Osteocyte (in vitro differentiated cells): ENCODE measurements around the gene STX18. TPM values are rescaled to one million over a fixed set of nuclear protein-coding genes. Genes with fewer than 3 reads are reported as not detected.
"Not testable (repeated sequence)": the region's sequence is repeated elsewhere in the genome, so short reads cannot be mapped to it uniquely, and the experiment has no call there.

Experiments
- DNase-seq: peaks from one replicate; pipeline ENCODE4 v3.0.0; 2021; ENCODE audit warnings: mixed read lengths; ENCODE audit not compliant: unreplicated experiment; ENCODE audit errors: extremely low spot score
- H3K27ac Mint-ChIP-seq: one replicate; pipeline ENCODE4 v1.8.0; 2021; ENCODE audit warnings: mild to moderate bottlenecking, mixed read lengths; ENCODE audit not compliant: unreplicated experiment
- H3K27me3 Mint-ChIP-seq: one replicate; pipeline ENCODE4 v1.8.0; 2021; ENCODE audit warnings: mixed read lengths; ENCODE audit not compliant: unreplicated experiment
- H3K36me3 Mint-ChIP-seq: one replicate; pipeline ENCODE4 v1.8.0; 2021; ENCODE audit warnings: mixed read lengths; ENCODE audit not compliant: unreplicated experiment
- H3K4me1 Mint-ChIP-seq: one replicate; pipeline ENCODE4 v1.8.0; 2021; ENCODE audit warnings: mixed read lengths; ENCODE audit not compliant: unreplicated experiment
- H3K4me3 Mint-ChIP-seq: one replicate; pipeline ENCODE4 v1.8.0; 2021; ENCODE audit warnings: mild to moderate bottlenecking, moderate library complexity, mixed read lengths; ENCODE audit not compliant: unreplicated experiment
- H3K9me3 Mint-ChIP-seq: one replicate; pipeline ENCODE4 v1.8.0; 2021; ENCODE audit warnings: mixed read lengths; ENCODE audit not compliant: unreplicated experiment
- total RNA-seq: library from RNA; stranded (reverse); gene quantifications from 2 replicates; pipeline ENCODE4 v1.2.1, GENCODE V29; 2021
- TF ChIP-seq, protein P1 (sequence below): fragments of 200-600 bp; sonication (generic); IDR thresholded peaks from 2 replicates; pipeline ENCODE4 v1.5.0; 2021; ENCODE audit warnings: antibody characterized with exemption, mild to moderate bottlenecking, moderate library complexity

The STX18 gene
- total RNA-seq, 1 donor from 2014 or later, result 26.7 TPM

GRCh38 chr4:4521136-4521535 is 20.7 kb downstream of the STX18 start:
- Mint-ChIP-seq H3K9me3 (no peaks in the 10 kb centered on the region), H3K4me1 (peaks cover 31% of the 10 kb centered on the region), H3K36me3 (peaks cover 7% of the 10 kb centered on the region), H3K27me3 (no peaks in the 10 kb centered on the region), H3K27ac (peak overlapping the region; percentile 1), H3K4me3 (peak overlapping the region; percentile 16)
- TF ChIP-seq, protein P1, sequence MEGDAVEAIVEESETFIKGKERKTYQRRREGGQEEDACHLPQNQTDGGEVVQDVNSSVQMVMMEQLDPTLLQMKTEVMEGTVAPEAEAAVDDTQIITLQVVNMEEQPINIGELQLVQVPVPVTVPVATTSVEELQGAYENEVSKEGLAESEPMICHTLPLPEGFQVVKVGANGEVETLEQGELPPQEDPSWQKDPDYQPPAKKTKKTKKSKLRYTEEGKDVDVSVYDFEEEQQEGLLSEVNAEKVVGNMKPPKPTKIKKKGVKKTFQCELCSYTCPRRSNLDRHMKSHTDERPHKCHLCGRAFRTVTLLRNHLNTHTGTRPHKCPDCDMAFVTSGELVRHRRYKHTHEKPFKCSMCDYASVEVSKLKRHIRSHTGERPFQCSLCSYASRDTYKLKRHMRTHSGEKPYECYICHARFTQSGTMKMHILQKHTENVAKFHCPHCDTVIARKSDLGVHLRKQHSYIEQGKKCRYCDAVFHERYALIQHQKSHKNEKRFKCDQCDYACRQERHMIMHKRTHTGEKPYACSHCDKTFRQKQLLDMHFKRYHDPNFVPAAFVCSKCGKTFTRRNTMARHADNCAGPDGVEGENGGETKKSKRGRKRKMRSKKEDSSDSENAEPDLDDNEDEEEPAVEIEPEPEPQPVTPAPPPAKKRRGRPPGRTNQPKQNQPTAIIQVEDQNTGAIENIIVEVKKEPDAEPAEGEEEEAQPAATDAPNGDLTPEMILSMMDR, result no peak
- no peak for DNase-seq

DNA sequence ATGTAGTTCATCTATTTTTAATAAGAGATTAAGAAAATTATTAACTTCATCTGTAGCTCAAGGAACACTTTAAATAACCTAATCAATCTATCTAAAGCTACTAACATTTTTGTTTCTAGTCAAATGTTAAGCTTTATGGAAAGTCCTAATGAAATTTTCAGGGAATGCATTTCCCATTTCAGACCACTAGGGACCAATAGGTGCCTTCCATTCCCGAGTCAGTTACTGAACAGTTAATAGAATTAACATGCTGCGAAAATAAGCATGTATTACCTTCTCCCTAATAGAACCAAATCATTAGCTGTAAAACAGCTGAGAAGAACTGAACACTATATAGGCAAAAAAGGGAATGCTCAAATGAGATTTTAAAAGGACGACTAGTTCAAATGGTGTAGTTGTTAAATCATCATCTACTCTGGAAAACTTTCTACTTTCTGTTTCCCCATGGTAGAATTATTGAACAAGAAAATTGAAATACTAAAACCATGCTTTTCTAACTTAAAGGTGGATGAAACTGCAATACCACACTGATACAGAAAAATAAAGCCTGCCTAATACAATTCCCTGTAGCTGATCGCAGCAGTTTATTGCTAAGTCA is 22.5 kb downstream of the STX18 start:
- no peak for DNase-seq
- H3K4me3 Mint-ChIP-seq, result no peak overlapping the region
- no peak overlapping the region for H3K27ac Mint-ChIP-seq
- peaks cover 31% of the 10 kb centered on the region for H3K4me1 Mint-ChIP-seq
- TF ChIP-seq, protein P1, result peak; percentile 62
- no peaks in the 10 kb centered on the region for H3K9me3 Mint-ChIP-seq
- H3K36me3 Mint-ChIP-seq, result peaks cover under 1% of the 10 kb centered on the region
- H3K27me3 Mint-ChIP-seq, result no peaks in the 10 kb centered on the region

GRCh38 chr4:4518747-4519146 is 23.1 kb downstream of the STX18 start:
- Mint-ChIP-seq H3K27me3 (no peaks in the 10 kb centered on the region), H3K27ac (no peak overlapping the region), H3K9me3 (no peaks in the 10 kb centered on the region), H3K4me1 (peaks cover 31% of the 10 kb centered on the region), H3K36me3 (no peaks in the 10 kb centered on the region), H3K4me3 (no peak overlapping the region)
- DNase-seq, result no peak
- TF ChIP-seq, protein P1, result no peak

DNA sequence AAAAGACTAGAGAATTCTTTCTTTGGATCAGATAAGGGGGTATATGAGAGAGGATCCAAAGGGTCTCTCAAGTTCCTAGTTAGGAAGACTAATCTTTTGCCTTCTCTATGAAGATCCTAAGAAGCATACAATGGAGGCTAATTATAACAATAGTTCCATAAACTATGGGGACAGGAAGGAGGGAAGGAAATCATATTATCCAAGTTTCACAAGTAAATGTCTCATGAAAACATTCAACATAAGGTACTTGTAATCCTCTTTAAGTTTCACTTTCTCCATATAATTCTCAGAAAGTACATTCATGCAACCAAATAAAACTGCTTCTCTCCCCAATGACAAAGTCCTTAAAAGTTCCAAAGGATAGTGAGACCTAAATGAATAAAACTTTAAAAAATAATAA is 27.1 kb downstream of the STX18 start:
- TF ChIP-seq, protein P1, result no peak

GRCh38 chr4:4512282-4512681 is 29.6 kb downstream of the STX18 start:
- no peaks in the 10 kb centered on the region for H3K4me1 Mint-ChIP-seq
- H3K4me3 Mint-ChIP-seq, result no peak overlapping the region
- no peak overlapping the region for H3K27ac Mint-ChIP-seq
- DNase-seq, result no peak
- no peaks in the 10 kb centered on the region for H3K36me3 Mint-ChIP-seq
- TF ChIP-seq, protein P1, result no peak
- no peaks in the 10 kb centered on the region for H3K9me3 Mint-ChIP-seq
- H3K27me3 Mint-ChIP-seq, result no peaks in the 10 kb centered on the region

More for the DNA sequence above, 27.1 kb downstream of the STX18 start:
- H3K27ac Mint-ChIP-seq, result no peak overlapping the region
- H3K27me3 Mint-ChIP-seq, result no peaks in the 10 kb centered on the region
- H3K36me3 Mint-ChIP-seq, result no peaks in the 10 kb centered on the region
- no peak overlapping the region for H3K4me3 Mint-ChIP-seq
- no peaks in the 10 kb centered on the region for H3K9me3 Mint-ChIP-seq
- no peak for DNase-seq
- peaks cover 4% of the 10 kb centered on the region for H3K4me1 Mint-ChIP-seq

DNA sequence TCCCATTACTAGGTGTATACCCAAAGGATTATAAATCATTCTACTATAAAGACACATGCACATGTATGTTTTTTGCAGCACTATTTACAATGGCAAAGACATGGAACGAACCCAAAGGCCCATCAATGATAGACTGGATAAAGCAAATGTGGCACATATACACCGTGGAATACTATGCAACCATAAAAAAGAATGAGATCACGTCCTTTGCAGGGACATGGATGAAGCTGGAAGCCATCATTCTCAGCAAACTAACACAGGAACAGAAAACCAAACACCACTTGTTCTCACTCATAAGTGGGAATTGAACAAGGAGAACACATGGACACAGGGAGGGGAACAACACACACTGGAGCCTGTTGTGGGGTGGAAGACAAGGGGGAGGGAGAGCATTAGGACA is 31.2 kb downstream of the STX18 start:
- not testable (repeated sequence) for H3K4me3 Mint-ChIP-seq, H3K36me3 Mint-ChIP-seq, H3K27me3 Mint-ChIP-seq, DNase-seq, H3K27ac Mint-ChIP-seq, H3K4me1 Mint-ChIP-seq, H3K9me3 Mint-ChIP-seq
